ENCODE data around the gene TNIK. TPM values are rescaled to one million over a fixed set of nuclear protein-coding genes. Genes with fewer than 3 reads are reported as not detected.

TNIK gene
- total RNA-seq, 3 donors from 2014 or later = 7.4 to 17.6 (median 10.2) TPM

DNA sequence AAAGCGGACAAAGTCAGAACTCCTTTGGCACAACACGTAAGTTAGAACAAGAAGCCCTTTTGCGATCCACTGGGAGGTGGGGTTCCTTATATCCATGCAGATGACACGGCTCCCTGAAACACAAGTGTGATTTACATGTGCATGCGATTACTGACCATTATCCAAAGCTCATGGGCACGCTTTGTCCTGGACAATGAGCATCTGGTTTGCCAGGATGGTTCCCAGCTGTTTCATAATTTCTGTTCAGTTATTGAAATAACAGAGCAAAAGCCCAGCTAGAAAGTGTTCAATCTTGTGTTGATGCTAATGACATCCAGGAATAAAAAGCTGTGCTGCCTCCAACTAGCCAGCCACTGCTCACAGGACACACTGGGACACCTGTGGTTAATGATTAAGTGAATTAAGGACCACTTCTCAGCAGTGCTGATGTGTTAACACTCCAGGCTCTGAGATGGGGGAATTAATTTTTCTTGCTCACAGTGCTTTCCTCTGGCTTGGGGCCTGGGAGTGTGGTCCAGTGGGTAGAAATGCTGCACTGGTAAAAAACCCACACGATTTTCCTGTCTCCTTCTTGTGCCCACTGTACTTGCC lies 310.6 kb downstream of the TNIK start:
- no peak for DNase-seq (ENCODE audit: low spot score in 2 of 2)
- H3K9me3 ChIP-seq = no peaks in the 10 kb centered on the region
- no peak overlapping the region for H3K4me3 ChIP-seq
- no peak overlapping the region for H3K27ac ChIP-seq
- H3K27me3 ChIP-seq = no peaks in the 10 kb centered on the region
- no peak for TF ChIP-seq POLR2A (IDR thresholded peaks at IDR 0.05)
- TF ChIP-seq POLR2AphosphoS5 (IDR thresholded peaks at IDR 0.05) = no peak
- no peaks in the 10 kb centered on the region for H3K36me3 ChIP-seq
- no peaks in the 10 kb centered on the region for H3K4me1 ChIP-seq
- intact Hi-C loops (cut with DNase I; ENCODE audit: low total_unique reads) = no loop called here

DNA sequence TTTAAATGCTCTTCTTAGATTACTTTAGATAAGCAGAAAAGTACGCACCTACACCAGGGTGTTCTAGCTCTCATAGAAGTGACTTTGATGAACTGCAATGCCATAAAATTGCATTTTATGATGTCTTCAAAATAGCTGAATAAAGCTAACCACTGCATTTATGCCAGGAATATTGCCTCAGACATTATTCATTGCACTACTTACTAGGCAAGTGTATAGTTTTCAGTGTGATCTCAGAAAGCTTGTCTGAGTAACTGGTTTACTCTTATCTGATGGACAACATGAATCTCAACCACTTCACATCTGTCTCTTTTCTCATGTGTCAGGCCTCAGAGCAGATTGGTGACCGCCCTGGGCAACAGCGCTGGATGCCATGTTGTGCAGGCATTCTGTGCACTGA lies 314.4 kb downstream of the TNIK start:
- no peak overlapping the region for H3K4me3 ChIP-seq
- H3K4me1 ChIP-seq = no peaks in the 10 kb centered on the region
- TF ChIP-seq POLR2A (IDR thresholded peaks at IDR 0.05) = no peak
- TF ChIP-seq, protein P1, sequence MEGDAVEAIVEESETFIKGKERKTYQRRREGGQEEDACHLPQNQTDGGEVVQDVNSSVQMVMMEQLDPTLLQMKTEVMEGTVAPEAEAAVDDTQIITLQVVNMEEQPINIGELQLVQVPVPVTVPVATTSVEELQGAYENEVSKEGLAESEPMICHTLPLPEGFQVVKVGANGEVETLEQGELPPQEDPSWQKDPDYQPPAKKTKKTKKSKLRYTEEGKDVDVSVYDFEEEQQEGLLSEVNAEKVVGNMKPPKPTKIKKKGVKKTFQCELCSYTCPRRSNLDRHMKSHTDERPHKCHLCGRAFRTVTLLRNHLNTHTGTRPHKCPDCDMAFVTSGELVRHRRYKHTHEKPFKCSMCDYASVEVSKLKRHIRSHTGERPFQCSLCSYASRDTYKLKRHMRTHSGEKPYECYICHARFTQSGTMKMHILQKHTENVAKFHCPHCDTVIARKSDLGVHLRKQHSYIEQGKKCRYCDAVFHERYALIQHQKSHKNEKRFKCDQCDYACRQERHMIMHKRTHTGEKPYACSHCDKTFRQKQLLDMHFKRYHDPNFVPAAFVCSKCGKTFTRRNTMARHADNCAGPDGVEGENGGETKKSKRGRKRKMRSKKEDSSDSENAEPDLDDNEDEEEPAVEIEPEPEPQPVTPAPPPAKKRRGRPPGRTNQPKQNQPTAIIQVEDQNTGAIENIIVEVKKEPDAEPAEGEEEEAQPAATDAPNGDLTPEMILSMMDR (IDR thresholded peaks at IDR 0.05) = no peak
- TF ChIP-seq POLR2AphosphoS5 (IDR thresholded peaks at IDR 0.05) = no peak
- no peaks in the 10 kb centered on the region for H3K9me3 ChIP-seq
- no peaks in the 10 kb centered on the region for H3K27me3 ChIP-seq
- H3K27ac ChIP-seq = no peak overlapping the region
- DNase-seq (ENCODE audit: low spot score in 2 of 2) = no peak
- intact Hi-C loops (cut with DNase I; ENCODE audit: low total_unique reads) = no loop called here
- H3K36me3 ChIP-seq = no peaks in the 10 kb centered on the region

DNA sequence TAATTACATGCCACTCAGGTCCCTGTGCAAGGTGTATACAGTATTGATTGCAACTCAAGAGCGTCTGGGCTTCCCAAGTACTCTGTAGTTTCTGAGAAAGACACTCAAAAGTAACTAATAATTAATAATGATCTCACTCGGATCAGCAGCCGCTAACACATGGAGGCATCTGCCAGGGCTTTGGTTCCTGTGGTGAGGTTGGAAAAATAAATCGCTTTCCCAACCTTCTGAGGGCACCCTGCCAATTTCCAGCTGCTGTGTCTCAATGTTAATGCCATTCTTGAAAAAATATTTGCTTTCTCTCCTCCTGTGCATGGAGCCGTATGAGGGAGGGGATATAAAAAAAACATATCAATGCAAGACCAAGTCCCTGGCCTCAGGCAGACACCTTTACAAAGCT lies 317.2 kb downstream of the TNIK start:
- Histone ChIP-seq H3K4me3 (no peak overlapping the region), H3K36me3 (no peaks in the 10 kb centered on the region)
- peak in 1 of 2 donors; percentile 31 for DNase-seq (ENCODE audit: low spot score in 2 of 2)

DNA sequence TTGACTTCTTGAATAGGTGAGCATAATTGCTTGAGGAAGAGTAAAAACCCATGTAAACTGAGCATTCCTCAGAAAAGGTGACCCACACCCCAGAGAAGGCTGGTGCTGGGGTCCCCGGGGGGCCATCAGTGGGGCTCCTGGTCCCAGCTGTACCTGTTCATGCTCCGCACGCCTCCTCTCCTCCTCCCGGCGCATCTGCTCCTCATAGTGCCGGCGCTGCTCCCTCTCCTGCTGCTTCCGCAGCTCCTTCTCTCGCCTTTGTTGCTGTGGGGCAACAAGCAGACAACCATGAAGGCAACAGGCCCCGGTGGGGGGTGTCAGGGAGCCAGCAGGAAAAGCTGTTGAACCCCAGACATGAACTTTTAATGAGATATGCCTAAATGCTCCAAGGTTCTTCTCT lies 320.0 kb downstream of the TNIK start:
- DNase-seq (ENCODE audit: low spot score in 2 of 2) = no peak
- intact Hi-C loops (cut with DNase I; ENCODE audit: low total_unique reads) = no loop called here
- H3K4me1 ChIP-seq = no peaks in the 10 kb centered on the region

More for the DNA sequence above, 317.2 kb downstream of the TNIK start:
- TF ChIP-seq POLR2A (IDR thresholded peaks at IDR 0.05) (no peak), POLR2AphosphoS5 (IDR thresholded peaks at IDR 0.05) (no peak)
- TF ChIP-seq, protein P1 (IDR thresholded peaks at IDR 0.05) = no peak
- H3K27ac ChIP-seq = no peak overlapping the region
- no peaks in the 10 kb centered on the region for H3K4me1 ChIP-seq
- no peaks in the 10 kb centered on the region for H3K27me3 ChIP-seq
- H3K9me3 ChIP-seq = no peaks in the 10 kb centered on the region
- intact Hi-C loops (cut with DNase I; ENCODE audit: low total_unique reads) = no loop called here

DNA sequence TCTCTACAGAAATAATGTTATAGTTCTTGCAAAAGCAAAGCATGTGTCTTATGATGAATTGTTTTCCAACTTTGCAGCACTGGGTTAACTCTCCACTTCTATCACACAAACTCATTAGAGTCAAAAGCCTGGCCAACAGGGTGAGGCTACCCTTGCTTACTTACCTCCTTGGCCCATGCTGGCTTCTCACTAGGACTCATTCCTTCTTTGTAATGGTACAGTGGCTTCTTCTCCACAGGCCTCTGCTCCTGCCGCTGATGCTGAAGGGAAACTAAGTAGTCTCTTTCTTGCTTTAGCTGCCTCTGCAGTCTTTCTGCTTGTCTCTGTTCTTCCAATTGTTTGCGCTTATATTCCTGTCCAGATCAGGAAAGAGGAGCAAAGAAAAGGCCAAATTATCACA lies 322.2 kb downstream of the TNIK start:
- no peaks in the 10 kb centered on the region for H3K36me3 ChIP-seq
- no peak for DNase-seq (ENCODE audit: low spot score in 2 of 2)
- intact Hi-C loops (cut with DNase I; ENCODE audit: low total_unique reads) = no loop called here
- H3K4me3 ChIP-seq = no peak overlapping the region
- TF ChIP-seq, protein P1 (IDR thresholded peaks at IDR 0.05) = no peak
- TF ChIP-seq POLR2AphosphoS5 (IDR thresholded peaks at IDR 0.05) (no peak), POLR2A (IDR thresholded peaks at IDR 0.05) (no peak)
- H3K4me1 ChIP-seq = no peaks in the 10 kb centered on the region
- H3K27ac ChIP-seq = no peak overlapping the region
- H3K27me3 ChIP-seq = no peaks in the 10 kb centered on the region
- no peaks in the 10 kb centered on the region for H3K9me3 ChIP-seq

More for the DNA sequence above, 320.0 kb downstream of the TNIK start:
- H3K27ac ChIP-seq = no peak overlapping the region
- H3K27me3 ChIP-seq = no peaks in the 10 kb centered on the region
- TF ChIP-seq POLR2AphosphoS5 (IDR thresholded peaks at IDR 0.05) (no peak), POLR2A (IDR thresholded peaks at IDR 0.05) (no peak)
- TF ChIP-seq, protein P1 (IDR thresholded peaks at IDR 0.05) = no peak
- H3K36me3 ChIP-seq = no peaks in the 10 kb centered on the region
- no peak overlapping the region for H3K4me3 ChIP-seq
- no peaks in the 10 kb centered on the region for H3K9me3 ChIP-seq

All from breast epithelium (tissue), 4 donors.